Neural cell (in vitro differentiated cells): ENCODE measurements around the gene BBS12.

Experiments used
- EP300 ChIP-seq: fragments of 450-650 bp; conservative IDR thresholded peaks from 2 replicates; pipeline ENCODE4 v1.6.1; 2014; ENCODE audit warnings: antibody characterized with exemption, mild to moderate bottlenecking, moderate library complexity; ENCODE audit not compliant: poor library complexity, severe bottlenecking
- EZH2 ChIP-seq: fragments of 200-600, 300-800 bp; shearing (Covaris generic), sonication (generic); IDR thresholded peaks from 2 replicates; pipeline ENCODE4 v1.6.1; 2014; ENCODE audit warnings: antibody characterized with exemption, low read length, borderline replicate concordance, mild to moderate bottlenecking; ENCODE audit not compliant: insufficient read depth, poor library complexity, severe bottlenecking
- POLR2AphosphoS5 ChIP-seq: IDR thresholded peaks from 2 replicates; pipeline ENCODE4 v1.6.1; 2012
- RAD21 ChIP-seq: fragments of 450-650 bp; conservative IDR thresholded peaks from 2 replicates; pipeline ENCODE4 v1.6.1; 2014; ENCODE audit warnings: antibody characterized with exemption, mild to moderate bottlenecking, moderate library complexity
- TAF1 ChIP-seq: IDR thresholded peaks from 2 replicates; pipeline ENCODE4 v1.6.1; 2012; ENCODE audit warnings: low read depth
- TF ChIP-seq, protein P1 (sequence below): IDR thresholded peaks from 2 replicates; pipeline ENCODE4 v1.6.1; 2012; ENCODE audit warnings: borderline replicate concordance
- TF ChIP-seq, protein P2 (sequence below): fragments of 450-650 bp; IDR thresholded peaks from 2 replicates; pipeline ENCODE4 v1.5.1; 2014; ENCODE audit warnings: antibody characterized with exemption, mild to moderate bottlenecking, moderate library complexity; ENCODE audit not compliant: poor library complexity, severe bottlenecking

DNA sequence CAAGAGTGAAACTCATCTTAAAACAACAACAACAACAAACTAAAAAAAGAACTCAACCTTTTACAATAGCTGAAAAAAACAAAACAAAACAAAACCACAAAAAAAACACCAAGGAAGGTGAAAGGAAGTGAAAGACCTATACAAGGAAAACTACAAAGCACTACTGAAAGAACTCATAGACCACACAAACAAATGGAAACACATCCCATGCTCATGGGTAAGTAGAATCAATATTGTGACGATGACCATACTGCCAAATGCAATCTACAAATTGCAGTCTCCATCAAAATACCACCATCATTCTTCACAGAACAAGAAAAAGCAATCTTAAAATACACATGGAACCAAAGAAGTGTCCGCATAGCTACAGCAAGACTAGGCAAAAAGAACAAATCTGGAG lies 52.6 kb downstream of the BBS12 start:
- TF ChIP-seq, protein P1, sequence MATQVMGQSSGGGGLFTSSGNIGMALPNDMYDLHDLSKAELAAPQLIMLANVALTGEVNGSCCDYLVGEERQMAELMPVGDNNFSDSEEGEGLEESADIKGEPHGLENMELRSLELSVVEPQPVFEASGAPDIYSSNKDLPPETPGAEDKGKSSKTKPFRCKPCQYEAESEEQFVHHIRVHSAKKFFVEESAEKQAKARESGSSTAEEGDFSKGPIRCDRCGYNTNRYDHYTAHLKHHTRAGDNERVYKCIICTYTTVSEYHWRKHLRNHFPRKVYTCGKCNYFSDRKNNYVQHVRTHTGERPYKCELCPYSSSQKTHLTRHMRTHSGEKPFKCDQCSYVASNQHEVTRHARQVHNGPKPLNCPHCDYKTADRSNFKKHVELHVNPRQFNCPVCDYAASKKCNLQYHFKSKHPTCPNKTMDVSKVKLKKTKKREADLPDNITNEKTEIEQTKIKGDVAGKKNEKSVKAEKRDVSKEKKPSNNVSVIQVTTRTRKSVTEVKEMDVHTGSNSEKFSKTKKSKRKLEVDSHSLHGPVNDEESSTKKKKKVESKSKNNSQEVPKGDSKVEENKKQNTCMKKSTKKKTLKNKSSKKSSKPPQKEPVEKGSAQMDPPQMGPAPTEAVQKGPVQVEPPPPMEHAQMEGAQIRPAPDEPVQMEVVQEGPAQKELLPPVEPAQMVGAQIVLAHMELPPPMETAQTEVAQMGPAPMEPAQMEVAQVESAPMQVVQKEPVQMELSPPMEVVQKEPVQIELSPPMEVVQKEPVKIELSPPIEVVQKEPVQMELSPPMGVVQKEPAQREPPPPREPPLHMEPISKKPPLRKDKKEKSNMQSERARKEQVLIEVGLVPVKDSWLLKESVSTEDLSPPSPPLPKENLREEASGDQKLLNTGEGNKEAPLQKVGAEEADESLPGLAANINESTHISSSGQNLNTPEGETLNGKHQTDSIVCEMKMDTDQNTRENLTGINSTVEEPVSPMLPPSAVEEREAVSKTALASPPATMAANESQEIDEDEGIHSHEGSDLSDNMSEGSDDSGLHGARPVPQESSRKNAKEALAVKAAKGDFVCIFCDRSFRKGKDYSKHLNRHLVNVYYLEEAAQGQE = no peak
- no peak for TF ChIP-seq POLR2AphosphoS5
- no peak for TF ChIP-seq TAF1
- TF ChIP-seq, protein P2, sequence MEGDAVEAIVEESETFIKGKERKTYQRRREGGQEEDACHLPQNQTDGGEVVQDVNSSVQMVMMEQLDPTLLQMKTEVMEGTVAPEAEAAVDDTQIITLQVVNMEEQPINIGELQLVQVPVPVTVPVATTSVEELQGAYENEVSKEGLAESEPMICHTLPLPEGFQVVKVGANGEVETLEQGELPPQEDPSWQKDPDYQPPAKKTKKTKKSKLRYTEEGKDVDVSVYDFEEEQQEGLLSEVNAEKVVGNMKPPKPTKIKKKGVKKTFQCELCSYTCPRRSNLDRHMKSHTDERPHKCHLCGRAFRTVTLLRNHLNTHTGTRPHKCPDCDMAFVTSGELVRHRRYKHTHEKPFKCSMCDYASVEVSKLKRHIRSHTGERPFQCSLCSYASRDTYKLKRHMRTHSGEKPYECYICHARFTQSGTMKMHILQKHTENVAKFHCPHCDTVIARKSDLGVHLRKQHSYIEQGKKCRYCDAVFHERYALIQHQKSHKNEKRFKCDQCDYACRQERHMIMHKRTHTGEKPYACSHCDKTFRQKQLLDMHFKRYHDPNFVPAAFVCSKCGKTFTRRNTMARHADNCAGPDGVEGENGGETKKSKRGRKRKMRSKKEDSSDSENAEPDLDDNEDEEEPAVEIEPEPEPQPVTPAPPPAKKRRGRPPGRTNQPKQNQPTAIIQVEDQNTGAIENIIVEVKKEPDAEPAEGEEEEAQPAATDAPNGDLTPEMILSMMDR = no peak
- TF ChIP-seq RAD21 = no peak
- TF ChIP-seq EP300 = no peak
- TF ChIP-seq EZH2 = no peak
